Body of pancreas (tissue), 4 donors: Measurements from ENCODE around the gene MPP1. TPM values are rescaled to one million over a fixed set of nuclear protein-coding genes. Genes with fewer than 3 reads are reported as not detected.

Source experiments
- ATAC-seq: fragments of 150-250 bp; one replicate; pipeline ENCODE4 v1.9.1; 2016
- DNase-seq, 4 donors: peaks; one replicate each; pipeline ENCODE4 v3.0.0-alpha.2; 2019
- H3K27ac ChIP-seq, 4 donors: fragments of 200-600 bp; sonication (generic); 1 replicate in 3 of 4; 2 replicates in 1 of 4; pipeline versions ENCODE4 v1.5.1 to v1.6.1; 2016 to 2019; ENCODE audit warnings: mild to moderate bottlenecking in 1 of 4, mixed read lengths in 1 of 4, moderate library complexity in 1 of 4
- H3K27me3 ChIP-seq, 2 donors: fragments of 200-600 bp; sonication (generic); one replicate each; pipeline ENCODE4 v1.6.0; 2016; ENCODE audit warnings: mild to moderate bottlenecking in 1 of 2
- H3K36me3 ChIP-seq, 2 donors: fragments of 200-600 bp; sonication (generic); replicated peaks in 1 of 2; 2 replicates each; pipeline ENCODE4 v1.5.1; 2016; ENCODE audit warnings: low read depth in 2 of 2; ENCODE audit not compliant: insufficient read depth in 1 of 2
- H3K4me1 ChIP-seq: fragments of 200-600 bp; sonication (generic); one replicate; pipeline ENCODE4 v1.6.0; 2016
- H3K4me3 ChIP-seq, 2 donors: fragments of 200-600 bp; sonication (generic); 1 replicate in 1 of 2; 2 replicates in 1 of 2; pipeline ENCODE4 v1.5.1; 2016 to 2019
- H3K9me3 ChIP-seq, 3 donors: fragments of 200-600 bp; sonication (generic); 1 replicate in 2 of 3; 2 replicates in 1 of 3; pipeline ENCODE4 v1.5.1; 2016
- CTCF ChIP-seq, 7 experiments: fragments of 450-650 bp in 4 of 7; fragments of 200-600 bp in 3 of 7; sonication (generic) in 3 of 7; IDR thresholded peaks; one replicate each; pipeline ENCODE4 v1.5.1; 2016 to 2019; ENCODE audit warnings: antibody characterized with exemption in 7 of 7
- POLR2A ChIP-seq, 3 donors: fragments of 450-650 bp; IDR thresholded peaks; one replicate each; pipeline ENCODE4 v1.6.1; 2016; ENCODE audit warnings: antibody characterized with exemption in 3 of 3, mild to moderate bottlenecking in 2 of 3
- WGBS, 2 donors: methylation state at CpG; one replicate each; pipeline ENCODE4 v1.1.5; 2017; 5-methylcytosine and 5-hydroxymethylcytosine counted together
- intact Hi-C: fragments of 100-400 bp; cut with DNase I; formaldehyde crosslinking; loops from one replicate; pipeline ENCODE4 v1.15.1; 2023
- total RNA-seq, 2 donors: library from RNA; depleted of rRNA; stranded (reverse); fragments of >200 nt; gene quantifications; one replicate each; pipeline ENCODE4 v1.1.0, GENCODE V29; 2016

The MPP1 gene
- total RNA-seq, 2 donors from 2014 or later, result 24.9 to 31.6 TPM

DNA sequence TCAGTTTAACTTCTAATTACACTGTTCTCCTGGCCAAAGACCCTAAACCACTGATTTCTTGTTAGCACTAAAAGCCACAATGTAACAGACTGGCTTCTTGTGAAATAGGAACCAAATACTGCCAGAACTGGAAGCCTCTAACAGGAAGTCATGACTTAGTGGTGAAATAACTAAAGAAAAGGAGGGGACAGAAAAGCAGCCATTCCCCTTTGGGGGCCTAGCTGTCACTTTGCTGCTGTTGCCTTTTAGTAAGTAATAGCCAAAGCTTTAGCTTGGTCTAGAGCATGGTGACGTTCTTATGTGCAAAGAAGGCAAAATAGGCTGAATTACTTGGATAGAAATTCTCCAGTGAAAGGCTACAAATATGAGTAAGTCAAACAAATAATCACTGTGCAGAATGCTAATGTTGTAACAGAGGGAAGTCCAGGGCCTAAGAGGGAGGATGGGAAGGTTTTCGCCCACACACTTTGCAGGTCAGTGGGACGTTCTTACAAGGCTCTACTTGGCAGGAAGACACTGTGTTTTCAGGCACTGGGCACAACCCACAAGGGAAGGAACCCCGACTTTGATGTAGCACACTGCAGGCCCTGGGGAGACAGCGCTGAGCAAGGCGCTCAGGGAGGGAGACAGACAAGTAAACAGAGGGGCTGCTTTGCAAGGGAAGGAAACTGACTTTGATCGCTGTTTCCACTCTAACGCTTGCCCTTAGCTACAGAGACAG lies 71.1 kb downstream of the MPP1 start:
- Histone ChIP-seq H3K9me3 (no peaks in the 10 kb centered on the region), H3K27ac (peak overlapping the region; percentile 8 to 76 (median 34)), H3K27me3 (no peaks in the 10 kb centered on the region), H3K4me1 (peaks cover 28% of the 10 kb centered on the region), H3K4me3 (no peak overlapping the region), H3K36me3 (no peaks in the 10 kb centered on the region)
- DNase-seq (peak in 1 of 4 donors; percentile 48), ATAC-seq (peak; percentile 14)
- 29 to 80% methylated on average over 3 to 8 of the region's 8 CpGs for WGBS, 2 donors
- TF ChIP-seq CTCF (IDR thresholded peaks at IDR 0.05) (no peak), POLR2A (IDR thresholded peaks at IDR 0.05) (peak in 1 of 3 donors; percentile 6)
- intact Hi-C loops, result no loop called here

DNA sequence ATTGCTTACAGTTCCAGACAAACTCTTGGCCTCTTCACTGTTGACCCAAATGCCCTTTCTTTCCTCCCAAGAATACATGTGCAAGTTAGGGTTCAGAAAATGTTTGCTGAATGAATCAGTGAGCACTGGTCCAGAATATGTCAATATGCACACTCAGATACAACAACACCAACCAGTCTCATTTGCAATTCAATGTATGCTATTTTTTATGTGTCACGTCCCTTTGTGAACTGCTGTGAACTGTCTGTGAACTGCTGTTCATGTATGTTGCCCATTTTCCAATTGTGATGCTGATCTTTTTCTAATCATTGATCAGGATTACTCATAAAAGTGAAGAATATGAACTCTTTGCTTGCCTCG lies 72.2 kb downstream of the MPP1 start:
- Histone ChIP-seq H3K36me3 (no peaks in the 10 kb centered on the region), H3K9me3 (no peaks in the 10 kb centered on the region), H3K4me3 (no peak overlapping the region), H3K4me1 (peaks cover 40% of the 10 kb centered on the region), H3K27me3 (no peaks in the 10 kb centered on the region), H3K27ac (peak overlapping the region in 2 of 4 donors; percentile 55 to 76)
- no peak for TF ChIP-seq CTCF (IDR thresholded peaks at IDR 0.05)
- no peak for TF ChIP-seq POLR2A (IDR thresholded peaks at IDR 0.05)
- WGBS, 2 donors, result 56 to 71% methylated on average over 2 of the region's 2 CpGs
- intact Hi-C loops, result no loop called here
- DNase-seq (no peak), ATAC-seq (no peak)

- no peak for TF ChIP-seq POLR2A (IDR thresholded peaks at IDR 0.05)
- TF ChIP-seq CTCF (IDR thresholded peaks at IDR 0.05), result no peak
- Histone ChIP-seq H3K36me3 (no peaks in the 10 kb centered on the region), H3K27ac (peak overlapping the region in 2 of 4 donors; percentile 55 to 76), H3K4me1 (peaks cover 40% of the 10 kb centered on the region), H3K4me3 (no peak overlapping the region), H3K27me3 (no peaks in the 10 kb centered on the region), H3K9me3 (no peaks in the 10 kb centered on the region)
- WGBS, 2 donors, result 19 to 35% methylated on average over 2 to 5 of the region's 5 CpGs
- intact Hi-C loops, result no loop called here
- no peak for ATAC-seq
- no peak for DNase-seq
These were observed 72.7 kb downstream of the MPP1 start for GRCh38 chrX:154732421-154733065.

DNA sequence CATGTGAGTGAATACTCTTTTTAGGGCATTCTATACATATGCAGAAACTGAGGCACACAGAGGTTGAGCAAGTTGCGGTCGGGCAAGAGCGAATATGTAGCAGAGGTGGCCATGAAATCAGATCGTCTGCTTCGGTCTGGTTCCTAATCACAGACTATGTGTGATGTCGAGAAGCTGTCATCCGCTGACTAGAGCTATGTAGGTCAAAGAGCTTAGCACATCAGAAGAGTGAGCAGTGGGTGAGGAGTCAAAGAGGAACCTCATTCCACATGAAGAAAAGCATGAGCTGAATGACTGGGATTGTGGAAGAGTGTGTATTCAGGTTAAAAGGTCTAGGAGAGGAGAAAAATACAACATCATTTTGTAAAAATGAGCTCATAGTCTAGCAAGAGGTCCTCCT lies 73.4 kb downstream of the MPP1 start:
- ATAC-seq, result no peak
- DNase-seq, result no peak

More for the DNA sequence above, 73.4 kb downstream of the MPP1 start:
- Histone ChIP-seq H3K27ac (peak overlapping the region in 2 of 4 donors; percentile 25 to 76), H3K4me3 (no peak overlapping the region), H3K4me1 (peaks cover 40% of the 10 kb centered on the region), H3K36me3 (no peaks in the 10 kb centered on the region), H3K27me3 (no peaks in the 10 kb centered on the region), H3K9me3 (no peaks in the 10 kb centered on the region)
- WGBS, 2 donors, result 81 to 92% methylated on average over 6 to 7 of the region's 7 CpGs
- TF ChIP-seq POLR2A (IDR thresholded peaks at IDR 0.05) (no peak), CTCF (IDR thresholded peaks at IDR 0.05) (no peak)
- intact Hi-C loops, result no loop called here
